Choroid plexus epithelial cell (primary cell): ENCODE measurements around the gene FRMD4B.
"Not testable (repeated sequence)": the region's sequence is repeated elsewhere in the genome, so short reads cannot be mapped to it uniquely, and the experiment has no call there.

Experiments
- DNase-seq: peaks from one replicate; pipeline ENCODE4 v3.0.0-alpha.2; 2010; ENCODE audit warnings: low read depth
- H3K4me3 ChIP-seq: 2 replicates; pipeline ENCODE4 v1.5.1; 2011; ENCODE audit warnings: low read depth, mild to moderate bottlenecking, control low read depth, low read length, moderate library complexity
- CTCF ChIP-seq: conservative IDR thresholded peaks from 2 replicates; pipeline ENCODE4 v1.5.1; 2011; ENCODE audit warnings: low read depth, mild to moderate bottlenecking, control low read depth, inconsistent platforms, low read length, moderate library complexity

FRMD4B gene

DNA sequence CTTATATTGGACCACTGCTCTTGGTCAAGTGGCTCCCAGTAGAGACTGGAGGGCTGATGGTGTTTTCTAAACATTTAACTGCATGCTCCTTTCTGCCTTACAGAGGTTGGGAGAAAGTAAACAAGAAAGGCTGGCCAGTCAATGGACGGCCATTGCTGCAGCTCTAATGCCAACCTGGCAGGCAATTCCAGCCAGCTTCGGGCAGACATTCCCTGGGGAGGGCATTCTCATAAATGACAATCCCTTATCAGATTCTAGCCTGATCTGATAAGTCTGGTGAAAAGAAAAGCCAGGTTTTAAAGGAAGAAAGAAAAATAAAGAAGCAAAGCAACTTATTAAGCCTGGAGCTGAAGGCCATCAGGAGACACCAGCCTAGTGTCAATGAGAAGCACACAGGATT lies 60.7 kb downstream of the FRMD4B start:
- DNase-seq: no peak
- H3K4me3 ChIP-seq: no peak overlapping the region
- TF ChIP-seq CTCF: no peak

DNA sequence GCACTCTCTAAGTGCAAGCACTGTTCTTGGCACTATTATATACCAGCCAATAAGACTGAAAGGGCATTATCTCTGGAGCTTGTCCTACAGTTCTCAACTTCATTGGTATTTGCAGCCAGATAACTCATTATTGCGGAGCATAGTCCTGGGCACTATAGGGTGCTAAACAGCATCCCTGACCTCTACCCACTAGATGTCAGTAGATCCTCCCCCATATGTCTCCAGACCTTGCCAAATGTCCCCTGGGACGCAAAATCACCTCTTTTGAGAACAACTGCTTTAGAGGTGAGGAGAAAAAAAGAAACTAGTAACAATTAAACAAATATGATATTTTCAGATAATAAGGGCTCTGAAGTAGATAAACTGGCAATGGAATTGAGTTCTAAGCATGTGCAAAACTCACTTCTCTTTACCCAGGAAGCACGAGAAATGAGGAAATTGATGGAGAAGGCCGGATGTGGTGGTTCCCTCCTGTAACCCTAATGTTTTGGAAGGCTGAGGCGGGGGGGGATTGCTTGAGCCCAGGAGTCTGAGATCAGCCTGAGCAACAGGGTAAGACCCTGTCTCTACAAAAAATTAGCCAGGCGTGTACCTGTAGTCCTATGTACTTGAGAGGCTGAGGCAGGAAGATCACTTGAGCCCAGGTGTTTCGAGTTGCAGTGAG lies 61.4 kb downstream of the FRMD4B start:
- H3K4me3 ChIP-seq: no peak overlapping the region
- peak; percentile 13 for TF ChIP-seq CTCF
- DNase-seq: no peak

GRCh38 chr3:69323941-69324340 lies 61.9 kb downstream of the FRMD4B start:
- no peak for TF ChIP-seq CTCF
- no peak overlapping the region for H3K4me3 ChIP-seq
- no peak for DNase-seq

- DNase-seq, H3K4me3 ChIP-seq: not testable (repeated sequence)
Observed at GRCh38 chr3:69322512-69322911, 63.4 kb downstream of the FRMD4B start.

DNA sequence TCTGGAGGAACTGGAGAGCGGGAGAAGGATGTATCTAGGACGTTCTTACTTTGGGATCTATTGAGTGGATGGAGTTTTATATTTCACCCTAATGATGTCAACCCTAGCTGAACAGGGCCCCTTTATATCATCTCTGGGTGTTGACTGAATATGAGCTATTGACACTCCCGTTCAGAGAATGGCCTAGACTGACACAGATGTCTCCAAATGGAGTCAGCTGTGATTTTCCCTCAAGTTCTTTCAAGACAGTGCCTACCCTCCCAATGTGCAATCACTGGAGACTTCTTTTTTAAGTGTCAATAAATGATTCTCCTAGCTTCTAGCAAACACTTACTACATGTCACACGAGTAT lies 63.8 kb downstream of the FRMD4B start:
- TF ChIP-seq CTCF: no peak
- no peak for DNase-seq
- H3K4me3 ChIP-seq: no peak overlapping the region

DNA sequence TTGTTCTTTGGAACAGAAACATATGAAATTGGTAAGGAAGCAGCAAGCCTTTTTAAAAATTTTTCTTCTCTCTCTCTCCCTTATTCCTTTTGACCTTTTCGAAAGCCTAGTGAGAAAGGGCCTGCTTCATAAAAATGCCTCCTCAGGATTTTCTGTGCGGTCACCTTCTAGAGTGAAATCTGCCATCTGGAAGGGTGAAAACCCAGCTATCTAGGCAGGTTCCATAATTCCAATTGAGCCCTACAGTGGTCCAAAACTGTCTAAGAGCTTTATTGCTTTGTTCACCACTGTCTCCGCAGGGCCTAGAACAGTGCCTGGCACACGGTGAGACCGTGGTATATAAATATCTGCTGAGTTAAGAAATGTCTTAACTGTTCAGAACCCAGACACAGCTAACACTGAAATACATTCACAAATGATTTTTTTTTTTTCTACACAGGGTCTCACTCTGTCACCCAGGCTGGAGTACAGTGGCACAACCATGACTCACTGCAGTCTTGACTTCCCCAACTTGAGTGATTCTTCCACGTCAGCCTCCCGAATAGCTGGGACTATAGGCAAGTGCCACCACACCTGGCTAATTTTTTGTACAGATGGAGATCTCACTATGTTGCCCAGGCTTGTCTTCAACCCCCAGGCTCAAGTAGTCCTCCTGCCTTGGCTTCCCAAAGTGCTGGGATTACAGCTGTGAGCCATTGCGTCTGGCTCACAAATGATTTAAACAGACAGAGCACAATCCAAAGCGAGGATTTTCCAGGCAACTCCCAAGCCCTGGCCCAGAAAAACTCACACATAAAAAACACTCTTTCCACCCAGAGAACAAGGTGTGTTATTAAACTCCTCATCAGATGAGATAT lies 64.4 kb downstream of the FRMD4B start:
- no peak for TF ChIP-seq CTCF
- no peak overlapping the region for H3K4me3 ChIP-seq

GRCh38 chr3:69320871-69321271 lies 65.0 kb downstream of the FRMD4B start:
- DNase-seq: no peak
- TF ChIP-seq CTCF: no peak
- H3K4me3 ChIP-seq: no peak overlapping the region

More for the DNA sequence above, 64.4 kb downstream of the FRMD4B start:
- no peak for DNase-seq
